Middle frontal gyrus (tissue), 1 donor: ENCODE results near the gene TGFA.
"Not testable (repeated sequence)": the region's sequence is repeated elsewhere in the genome, so short reads cannot be mapped to it uniquely, and the experiment has no call there.

Source experiments
- DNase-seq: peaks from one replicate; pipeline ENCODE4 v3.0.0-alpha.2; 2015; ENCODE audit warnings: low spot score; ENCODE audit errors: extremely low spot score

TGFA gene

DNA sequence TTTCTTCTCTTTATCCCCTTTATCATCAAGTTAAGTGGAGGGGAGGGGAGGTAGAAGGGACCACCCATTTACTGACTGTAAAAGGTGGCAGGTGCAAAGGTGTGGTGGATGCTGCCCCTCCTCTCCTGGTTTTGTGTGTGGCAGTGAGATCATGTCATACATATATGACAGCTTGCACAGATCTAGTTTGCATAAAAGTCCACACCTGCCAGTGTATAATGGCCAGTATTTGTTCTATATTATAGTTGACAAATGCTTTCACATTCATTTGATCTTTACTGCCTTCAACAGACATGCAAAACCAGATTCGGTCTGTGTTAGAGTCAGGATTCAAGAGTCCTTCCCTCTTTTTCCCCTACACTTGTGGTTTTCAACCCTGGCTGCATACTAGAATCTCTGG lies 55.1 kb downstream of the TGFA start:
- no peak for DNase-seq

DNA sequence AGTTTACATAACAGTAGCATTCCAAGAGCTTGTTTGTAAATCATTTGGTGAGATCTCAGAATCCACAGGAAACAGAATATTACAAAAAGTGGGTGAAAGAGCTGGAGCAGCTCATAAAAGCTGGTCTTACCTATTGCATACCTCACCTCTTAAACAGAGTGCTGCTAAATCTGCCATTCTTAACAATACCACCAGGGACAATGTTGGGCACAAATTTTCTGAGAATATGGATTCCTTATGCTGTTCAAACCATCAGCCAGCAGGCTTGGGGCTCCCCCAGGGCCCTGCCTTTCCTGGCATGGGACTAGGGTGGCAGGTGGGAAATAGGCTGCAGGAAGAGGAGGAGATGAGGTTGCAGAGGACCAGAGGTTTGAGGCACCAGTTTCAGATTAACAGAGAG lies 55.6 kb downstream of the TGFA start:
- no peak for DNase-seq

GRCh38 chr2:70496819-70497218 lies 56.8 kb downstream of the TGFA start:
- no peak for DNase-seq

DNA sequence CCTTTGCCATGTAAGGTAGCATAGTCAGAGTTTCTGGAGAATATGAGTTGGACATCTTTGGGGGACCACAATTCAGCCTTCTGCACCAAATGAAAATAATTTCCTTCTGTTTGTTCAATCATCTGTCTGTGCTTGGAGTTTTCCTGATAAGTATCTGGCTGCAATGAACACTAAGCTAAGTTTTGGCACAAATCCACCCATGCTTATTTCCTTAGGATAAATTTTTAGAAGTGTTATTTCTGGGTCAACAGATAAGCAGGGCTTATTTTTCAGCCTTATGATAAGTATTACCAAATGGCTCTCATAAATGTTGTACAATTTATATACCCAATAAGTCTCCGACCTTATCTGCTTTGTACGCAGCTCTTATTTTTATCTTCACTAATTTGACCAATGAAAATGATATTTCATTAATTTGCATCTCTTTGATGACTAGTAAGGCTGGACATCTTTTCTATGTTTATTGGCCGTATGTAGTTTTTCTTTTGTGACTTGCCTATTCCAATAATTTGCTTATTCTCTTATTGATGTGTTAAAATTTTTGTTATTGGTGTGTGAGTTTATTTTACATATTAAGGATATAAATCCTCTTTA lies 59.2 kb downstream of the TGFA start:
- no peak for DNase-seq

DNA sequence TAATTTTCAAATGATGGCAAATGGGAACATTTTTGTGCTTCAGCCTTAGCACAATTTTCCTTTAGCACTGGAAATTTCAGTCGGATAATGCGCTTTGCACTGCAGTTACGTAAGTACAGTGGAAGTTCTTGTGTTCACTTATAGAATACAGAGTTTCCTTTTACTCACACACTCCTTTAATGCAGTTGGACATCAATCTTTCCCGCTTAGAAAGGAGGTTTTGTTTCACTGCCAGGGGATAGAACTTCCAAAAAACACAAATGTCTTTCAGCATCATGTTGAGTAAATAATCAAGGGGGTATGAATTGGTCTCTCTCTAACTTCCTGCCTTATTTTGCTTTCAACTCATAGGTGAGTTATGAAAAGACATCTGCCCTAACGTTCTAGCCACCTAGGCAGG lies 63.2 kb downstream of the TGFA start:
- DNase-seq = no peak

- no peak for DNase-seq
Observed at GRCh38 chr2:70489165-70489564, 64.5 kb downstream of the TGFA start.

- no peak for DNase-seq
Observed at GRCh38 chr2:70484086-70484485, 69.5 kb downstream of the TGFA start.

- DNase-seq = no peak
Observed at GRCh38 chr2:70482401-70482800, 71.2 kb downstream of the TGFA start.

GRCh38 chr2:70480468-70480867 lies 73.2 kb downstream of the TGFA start:
- no peak for DNase-seq

GRCh38 chr2:70479816-70480215 lies 73.8 kb downstream of the TGFA start:
- DNase-seq = no peak

DNA sequence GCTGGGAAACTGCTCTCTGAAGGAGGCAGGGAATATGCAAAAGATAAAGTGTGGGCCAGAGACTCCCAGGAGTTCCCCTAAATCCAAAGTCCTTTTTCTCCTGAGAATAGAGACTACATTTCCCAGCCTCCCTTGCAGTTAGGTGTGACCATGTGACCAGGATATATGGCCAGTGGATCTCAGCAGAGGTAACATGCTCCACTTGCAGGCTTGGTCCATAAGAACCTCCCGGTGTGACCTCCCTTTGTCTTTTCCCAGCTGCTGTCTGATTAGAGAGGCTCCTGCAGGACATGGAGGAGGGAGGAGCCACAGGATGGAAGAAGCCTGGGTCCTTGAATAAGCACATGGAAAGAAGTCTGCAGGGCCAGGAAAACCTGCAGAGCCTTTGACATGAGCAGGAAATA lies 76.2 kb downstream of the TGFA start:
- no peak for DNase-seq

- no peak for DNase-seq
Observed at GRCh38 chr2:70475266-70475665, 78.4 kb downstream of the TGFA start.

- no peak for DNase-seq
Observed at GRCh38 chr2:70474256-70474848, 79.3 kb downstream of the TGFA start.

GRCh38 chr2:70473101-70473722 lies 80.4 kb downstream of the TGFA start:
- no peak for DNase-seq

GRCh38 chr2:70472221-70472890 lies 81.3 kb downstream of the TGFA start:
- DNase-seq = no peak

DNA sequence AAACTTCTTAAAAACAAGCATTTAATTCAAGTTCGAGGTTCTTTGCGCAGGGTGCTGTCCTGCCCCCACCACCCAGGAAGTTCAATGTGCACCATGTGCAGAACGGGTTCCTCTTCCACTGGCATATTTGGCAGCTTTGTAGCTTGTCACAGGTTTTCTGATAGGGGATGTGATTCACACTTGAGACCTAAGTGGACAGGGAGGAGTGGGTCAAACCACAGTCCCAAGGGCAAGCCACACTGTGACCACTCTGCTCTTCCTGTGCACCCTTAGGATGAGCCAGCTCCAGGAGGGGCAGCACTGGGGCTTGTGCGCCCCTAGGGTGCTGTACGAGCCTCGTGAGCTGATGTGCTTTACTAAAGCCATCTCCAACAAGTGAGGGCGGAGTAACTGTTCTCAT lies 82.5 kb downstream of the TGFA start:
- no peak for DNase-seq

- DNase-seq = no peak
Observed at GRCh38 chr2:70469961-70470360, 83.7 kb downstream of the TGFA start.

GRCh38 chr2:70469435-70469834 lies 84.2 kb downstream of the TGFA start:
- no peak for DNase-seq

DNA sequence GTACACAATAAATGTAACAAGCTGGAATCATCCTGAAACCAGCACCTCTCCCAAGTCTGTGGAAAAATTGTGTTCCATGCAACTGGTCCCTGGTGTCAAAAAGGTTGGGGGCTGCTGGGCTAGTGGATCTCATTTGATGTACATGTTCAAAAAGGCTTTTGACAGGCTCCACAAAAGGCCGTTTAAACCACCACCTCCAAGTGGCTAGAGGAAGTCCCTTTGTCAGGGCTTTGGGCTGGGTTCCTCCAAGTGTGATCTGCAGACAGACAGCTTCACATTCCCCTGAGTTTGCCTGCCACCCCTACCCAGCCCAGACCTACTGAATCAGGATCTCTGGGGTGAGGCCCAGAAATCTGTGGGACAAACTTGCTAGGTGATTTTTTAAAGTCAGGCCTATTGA lies 84.7 kb downstream of the TGFA start:
- no peak for DNase-seq

DNA sequence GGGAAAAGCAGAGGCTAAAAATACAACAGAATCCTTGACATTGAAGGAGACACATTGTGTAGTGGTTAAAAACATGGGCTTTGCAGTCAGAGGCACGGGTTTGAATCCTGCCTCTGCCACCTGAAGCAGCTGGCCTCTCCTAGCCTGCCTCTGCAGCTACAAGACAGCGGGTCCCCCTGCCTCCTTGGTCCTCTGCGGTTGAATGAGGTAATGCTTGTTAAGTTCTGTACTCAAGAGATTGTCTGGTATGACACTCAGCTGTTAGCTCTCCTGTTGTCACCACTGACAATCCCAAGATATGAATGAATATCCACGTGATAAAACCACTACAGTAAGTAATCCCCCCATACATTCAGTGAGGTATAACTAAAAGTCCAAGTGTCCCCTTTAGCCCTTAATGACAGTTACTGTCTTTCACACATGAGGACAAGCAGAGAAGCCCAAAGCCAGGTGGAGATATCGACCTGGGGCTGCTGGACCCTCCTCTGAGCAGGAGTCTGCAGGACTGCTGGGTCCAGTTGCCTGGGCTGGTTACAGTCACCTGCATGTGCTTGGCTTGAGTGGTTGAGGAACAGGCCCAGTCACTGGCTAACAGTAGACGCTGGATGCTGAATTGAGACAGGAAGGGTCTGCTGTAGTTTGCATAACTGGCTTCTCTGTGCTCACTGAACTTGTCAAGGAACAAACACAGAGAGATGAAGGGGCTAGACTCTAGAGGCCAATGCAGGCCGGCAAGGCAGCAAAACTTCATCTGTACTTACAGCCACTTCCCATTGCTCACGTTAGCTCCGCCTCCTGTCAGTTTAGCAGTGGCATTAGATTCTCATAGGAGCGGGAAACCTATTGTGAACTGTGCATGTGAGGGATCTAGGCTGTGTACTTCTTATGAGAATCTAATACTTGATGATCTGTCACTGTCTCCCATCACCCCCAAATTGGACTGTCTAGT lies 85.5 kb downstream of the TGFA start:
- no peak for DNase-seq

DNA sequence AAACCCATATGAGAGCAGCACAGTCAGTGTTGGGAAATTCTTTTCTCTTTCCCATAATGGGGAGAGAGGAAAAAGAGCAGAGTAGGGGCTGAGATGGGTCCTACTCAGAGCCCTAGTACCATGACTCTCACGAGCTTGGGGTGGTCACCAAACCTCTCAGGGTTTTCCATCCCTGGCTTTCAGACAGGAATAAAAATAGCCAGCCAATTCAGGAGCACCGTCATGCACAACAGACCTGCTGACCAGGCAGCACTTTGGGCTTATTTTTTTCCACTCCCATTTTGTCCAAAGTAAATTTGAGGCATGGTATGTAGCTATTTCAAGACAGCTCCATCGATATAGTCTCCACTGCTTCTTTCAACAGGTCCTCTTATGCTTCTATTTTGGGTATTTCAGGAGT lies 86.4 kb downstream of the TGFA start:
- DNase-seq = no peak

DNA sequence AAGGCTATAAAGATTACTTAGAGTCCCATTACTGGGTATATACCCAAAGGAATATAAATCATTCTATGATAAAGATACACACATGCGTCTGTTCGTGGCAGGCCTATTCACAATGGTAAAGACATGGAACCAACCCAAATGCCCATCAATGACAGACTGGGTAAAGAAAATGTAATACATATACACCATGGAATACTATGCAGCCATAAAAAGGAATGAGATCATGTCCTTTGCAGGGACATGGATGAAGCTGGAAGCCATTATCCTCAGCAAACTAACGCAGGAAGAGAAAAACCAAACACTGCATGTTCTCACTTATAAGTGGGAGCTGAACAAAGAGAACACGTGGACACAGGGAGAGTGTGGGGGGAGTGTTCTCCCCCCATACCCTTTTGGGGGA lies 87.0 kb downstream of the TGFA start:
- DNase-seq = not testable (repeated sequence)
